Measurements from ENCODE around the gene TTBK1. TPM values are rescaled to one million over a fixed set of nuclear protein-coding genes. Genes with fewer than 3 reads are reported as not detected.

The TTBK1 gene
- polyA plus RNA-seq, 1 donor from 2014 or later, result 4.2 TPM

GRCh38 chr6:43297644-43298564 lies 54.6 kb downstream of the TTBK1 start, which contains the start of gene SLC22A7:
Gene SLC22A7, plus strand, starts transcription at chr6:43298260. Its CDS starts 99 bp downstream, at chr6:43298359.
- no peak within 1 kb of the TSS for H3K9ac ChIP-seq (ENCODE audit: low read length)
- H3K27ac ChIP-seq (ENCODE audit: low read length), result no peak within 1 kb of the TSS
- no peaks in the 10 kb centered on the region for H3K79me2 ChIP-seq (replicated peaks; ENCODE audit: insufficient read depth, low read length)
- no peaks in the 10 kb centered on the region for H3K27me3 ChIP-seq (ENCODE audit: insufficient read depth, low read depth, low read length)
- no peaks in the 10 kb centered on the region for H3K36me3 ChIP-seq (ENCODE audit: insufficient read depth, low read length)
- H4K20me1 ChIP-seq (ENCODE audit: insufficient read depth), result no peaks in the 10 kb centered on the region
- H3K9me3 ChIP-seq (ENCODE audit: low read length), result no peaks in the 10 kb centered on the region
- no peak within 1 kb of the TSS for H2AFZ ChIP-seq (ENCODE audit: low read depth, low read length)
- H3K4me2 ChIP-seq (ENCODE audit: low read length), result no peak within 1 kb of the TSS
- H3F3A ChIP-seq (ENCODE audit: insufficient read depth, low read length, poor library complexity, severe bottlenecking), result no peaks in the 10 kb centered on the region
- H3K9me2 ChIP-seq (ENCODE audit: insufficient read depth, low read length), result no peaks in the 10 kb centered on the region
- TF ChIP-seq MXI1 (conservative IDR thresholded peaks at IDR 0.05; ENCODE audit: poor library complexity, severe bottlenecking) (no peak), POLR2AphosphoS5 (IDR thresholded peaks at IDR 0.05) (no peak), CTCF (IDR thresholded peaks at IDR 0.05; ENCODE audit: poor library complexity, severe bottlenecking) (no peak), EP300 (conservative IDR thresholded peaks at IDR 0.05; ENCODE audit: poor library complexity, severe bottlenecking) (no peak), SMC3 (conservative IDR thresholded peaks at IDR 0.05; ENCODE audit: poor library complexity) (no peak), TAF1 (IDR thresholded peaks at IDR 0.05; ENCODE audit: low read depth) (no peak), RAD21 (conservative IDR thresholded peaks at IDR 0.05) (no peak), EZH2 (IDR thresholded peaks at IDR 0.05; ENCODE audit: borderline replicate concordance, insufficient read depth, low read length, poor library complexity, severe bottlenecking) (no peak), REST (IDR thresholded peaks at IDR 0.05; ENCODE audit: borderline replicate concordance) (no peak)
- H3K4me3 ChIP-seq (ENCODE audit: low read length), result no peak within 1 kb of the TSS

GRCh38 chr6:43298565-43299337 lies 55.5 kb downstream of the TTBK1 start:
- H3K27me3 ChIP-seq (ENCODE audit: insufficient read depth, low read depth, low read length), result no peaks in the 10 kb centered on the region
- no peaks in the 10 kb centered on the region for H3K36me3 ChIP-seq (ENCODE audit: insufficient read depth, low read length)
- H3K9ac ChIP-seq (ENCODE audit: low read length), result no peak overlapping the region
- H3F3A ChIP-seq (ENCODE audit: insufficient read depth, low read length, poor library complexity, severe bottlenecking), result no peaks in the 10 kb centered on the region
- H3K79me2 ChIP-seq (replicated peaks; ENCODE audit: insufficient read depth, low read length), result no peaks in the 10 kb centered on the region
- H3K27ac ChIP-seq (ENCODE audit: low read length), result no peak overlapping the region
- no peaks in the 10 kb centered on the region for H3K9me3 ChIP-seq (ENCODE audit: low read length)
- no peak overlapping the region for H3K4me2 ChIP-seq (ENCODE audit: low read length)
- H4K20me1 ChIP-seq (ENCODE audit: insufficient read depth), result no peaks in the 10 kb centered on the region
- no peaks in the 10 kb centered on the region for H3K9me2 ChIP-seq (ENCODE audit: insufficient read depth, low read length)
- TF ChIP-seq TAF1 (IDR thresholded peaks at IDR 0.05; ENCODE audit: low read depth) (no peak), MXI1 (conservative IDR thresholded peaks at IDR 0.05; ENCODE audit: poor library complexity, severe bottlenecking) (no peak), EZH2 (IDR thresholded peaks at IDR 0.05; ENCODE audit: borderline replicate concordance, insufficient read depth, low read length, poor library complexity, severe bottlenecking) (no peak), EP300 (conservative IDR thresholded peaks at IDR 0.05; ENCODE audit: poor library complexity, severe bottlenecking) (no peak), REST (IDR thresholded peaks at IDR 0.05; ENCODE audit: borderline replicate concordance) (no peak), CTCF (IDR thresholded peaks at IDR 0.05; ENCODE audit: poor library complexity, severe bottlenecking) (no peak), RAD21 (conservative IDR thresholded peaks at IDR 0.05) (no peak)
- no peak overlapping the region for H2AFZ ChIP-seq (ENCODE audit: low read depth, low read length)
- no peak overlapping the region for H3K4me3 ChIP-seq (ENCODE audit: low read length)

All from neural cell (in vitro differentiated cells).